Left lung (tissue), 10 donors: Measurements from ENCODE around the gene TNFRSF18. TPM values are rescaled to one million over a fixed set of nuclear protein-coding genes. Genes with fewer than 3 reads are reported as not detected.

Experiments
- ATAC-seq: fragments of 200-7000 bp; cut with Tn5 transposase; one replicate; pipeline ENCODE4 v1.9.1; 2020; ENCODE audit warnings: moderate library complexity
- DNase-seq, 4 donors: peaks; one replicate each; pipeline ENCODE4 v3.0.0-alpha.2; 2013 to 2020
- H3K27ac ChIP-seq, 2 donors: fragments of 200-600 bp; sonication (generic) in 1 of 2; one replicate each; pipeline versions ENCODE4 v1.5.0 to v1.8.0; 2020 to 2021
- H3K27me3 ChIP-seq, 2 donors: fragments of 200-600 bp; sonication (generic) in 1 of 2; one replicate each; pipeline versions ENCODE4 v1.5.0 to v1.8.0; 2020 to 2021
- H3K36me3 ChIP-seq, 2 donors: fragments of 200-600 bp; sonication (generic) in 1 of 2; one replicate each; pipeline versions ENCODE4 v1.5.0 to v1.8.0; 2020 to 2021
- H3K4me1 ChIP-seq, 2 donors: fragments of 200-600 bp; one replicate each; pipeline ENCODE4 v1.8.0; 2021
- H3K4me3 ChIP-seq, 2 donors: fragments of 200-600 bp; sonication (generic) in 1 of 2; one replicate each; pipeline versions ENCODE4 v1.5.0 to v1.8.0; 2020 to 2021; ENCODE audit warnings: mild to moderate bottlenecking in 1 of 2
- H3K9me3 ChIP-seq, 2 donors: fragments of 200-600 bp; sonication (generic) in 1 of 2; one replicate each; pipeline versions ENCODE4 v1.5.0 to v1.8.0; 2020 to 2021
- intact Hi-C, 2 donors: fragments of 100-400 bp; cut with DNase I; formaldehyde crosslinking; loops; one replicate each; pipeline versions ENCODE4 v1.11.2 to v1.14.2; 2022
- polyA plus RNA-seq, 6 donors: library from polyadenylated mRNA; unstranded; fragments of 120-200 nt; gene quantifications; one replicate each; pipeline ENCODE4 v1.2.1, GENCODE V29; 2013; ENCODE audit not compliant: insufficient read length in 6 of 6
- total RNA-seq, 2 donors: library from RNA; stranded (reverse); fragmentation: NEBNext Ultra II Directional; extraction: Animal tissue kit (Norgen Biotek cat#: 25700); gene quantifications; one replicate each; pipeline ENCODE4 v1.2.1, GENCODE V29; 2021
- TF ChIP-seq, protein P1 (sequence below), 2 donors: fragments of 200-600 bp; sonication (generic) in 1 of 2; IDR thresholded peaks; one replicate each; pipeline versions ENCODE4 v1.5.0 to v1.8.0; 2021; ENCODE audit warnings: antibody characterized with exemption in 2 of 2
- donor health status: DM: no; HTN: yes; CAD: no.
- donor health status: DM: no; HTN: no; CAD: no.

TNFRSF18 gene
- total and polyA plus RNA-seq, 8 donors, result 0.38 to 1.3 (median 0.62) TPM

DNA sequence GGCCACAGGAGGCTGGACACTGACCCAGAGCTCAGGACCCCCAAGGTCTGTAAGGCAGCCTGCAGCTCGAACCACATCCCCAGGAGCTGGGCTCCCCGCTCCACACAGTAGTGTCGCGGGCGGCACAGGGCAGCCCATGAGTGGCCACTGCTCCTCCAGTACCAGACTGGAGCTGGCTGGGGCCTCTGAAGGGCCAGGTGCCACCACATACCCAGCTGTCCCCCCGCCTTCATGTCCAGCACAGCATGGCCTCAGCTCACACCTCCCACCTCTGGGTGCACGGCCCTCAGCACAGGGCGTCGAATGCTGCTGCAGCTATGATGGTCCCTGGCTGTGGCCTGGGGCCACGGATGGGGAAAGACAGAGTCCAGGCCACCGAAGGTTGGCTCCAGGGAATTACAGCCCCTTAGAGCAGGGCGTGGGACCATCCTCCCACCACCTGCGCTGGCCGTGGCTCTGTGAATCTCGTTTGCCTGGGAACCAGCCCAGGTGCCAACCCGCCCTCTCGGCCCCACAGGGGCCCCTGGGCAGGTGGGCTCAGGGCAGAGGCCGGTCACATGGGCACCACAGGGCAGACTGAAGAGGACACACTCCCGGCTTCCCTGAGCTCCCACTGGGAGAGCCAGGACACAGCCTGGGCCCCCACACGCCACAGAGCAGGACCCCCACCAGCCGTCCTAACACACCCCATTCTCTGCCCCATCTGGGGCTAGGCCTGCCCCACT, 9.7 kb upstream of the TNFRSF18 start:
- Histone ChIP-seq H3K9me3 (no peaks in the 10 kb centered on the region), H3K4me3 (no peak overlapping the region), H3K27me3 (peaks cover 0 to 26% of the 10 kb centered on the region in 2 donors), H3K4me1 (peaks cover 0 to 40% of the 10 kb centered on the region in 2 donors), H3K36me3 (peaks cover 0 to 59% of the 10 kb centered on the region in 2 donors), H3K27ac (peak overlapping the region in 1 of 2 donors; percentile 28)
- TF ChIP-seq, protein P1, sequence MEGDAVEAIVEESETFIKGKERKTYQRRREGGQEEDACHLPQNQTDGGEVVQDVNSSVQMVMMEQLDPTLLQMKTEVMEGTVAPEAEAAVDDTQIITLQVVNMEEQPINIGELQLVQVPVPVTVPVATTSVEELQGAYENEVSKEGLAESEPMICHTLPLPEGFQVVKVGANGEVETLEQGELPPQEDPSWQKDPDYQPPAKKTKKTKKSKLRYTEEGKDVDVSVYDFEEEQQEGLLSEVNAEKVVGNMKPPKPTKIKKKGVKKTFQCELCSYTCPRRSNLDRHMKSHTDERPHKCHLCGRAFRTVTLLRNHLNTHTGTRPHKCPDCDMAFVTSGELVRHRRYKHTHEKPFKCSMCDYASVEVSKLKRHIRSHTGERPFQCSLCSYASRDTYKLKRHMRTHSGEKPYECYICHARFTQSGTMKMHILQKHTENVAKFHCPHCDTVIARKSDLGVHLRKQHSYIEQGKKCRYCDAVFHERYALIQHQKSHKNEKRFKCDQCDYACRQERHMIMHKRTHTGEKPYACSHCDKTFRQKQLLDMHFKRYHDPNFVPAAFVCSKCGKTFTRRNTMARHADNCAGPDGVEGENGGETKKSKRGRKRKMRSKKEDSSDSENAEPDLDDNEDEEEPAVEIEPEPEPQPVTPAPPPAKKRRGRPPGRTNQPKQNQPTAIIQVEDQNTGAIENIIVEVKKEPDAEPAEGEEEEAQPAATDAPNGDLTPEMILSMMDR (IDR thresholded peaks at IDR 0.05), result no peak
- DNase-seq, result peak in 1 of 4 donors; percentile 65
- intact Hi-C loops, result no loop called here
- no peak for ATAC-seq

DNA sequence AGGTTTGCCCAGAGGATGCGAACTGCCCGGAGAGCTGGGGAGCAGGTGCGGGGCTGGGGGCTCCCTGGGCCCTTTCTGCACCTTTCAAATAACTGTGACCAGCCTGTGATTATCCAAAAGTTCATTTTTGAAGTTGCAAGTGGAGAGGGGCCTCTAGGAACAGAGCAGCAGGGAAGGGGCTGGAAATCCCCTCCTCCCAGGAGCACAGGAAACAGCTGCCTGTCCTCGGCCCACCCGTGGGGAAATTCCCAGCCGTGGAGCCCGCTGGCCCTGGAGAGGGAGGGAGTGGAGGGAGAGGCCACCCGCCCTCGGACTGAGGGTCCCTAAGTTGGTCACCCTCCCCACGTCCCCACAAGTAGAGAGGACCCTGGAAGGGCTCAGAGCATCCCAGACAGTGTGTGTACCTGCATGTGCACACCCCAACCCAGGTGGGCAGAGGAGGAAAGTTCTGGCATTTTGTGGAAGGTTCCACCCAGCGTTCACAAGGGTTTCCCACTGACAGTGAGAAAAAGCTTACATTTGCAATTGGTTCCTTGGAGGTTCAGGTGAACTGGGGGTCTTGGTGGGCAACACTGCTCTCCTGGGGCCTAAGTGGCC, 8.8 kb upstream of the TNFRSF18 start:
- H3K27ac ChIP-seq, result peak overlapping the region in 1 of 2 donors; percentile 28

DNA sequence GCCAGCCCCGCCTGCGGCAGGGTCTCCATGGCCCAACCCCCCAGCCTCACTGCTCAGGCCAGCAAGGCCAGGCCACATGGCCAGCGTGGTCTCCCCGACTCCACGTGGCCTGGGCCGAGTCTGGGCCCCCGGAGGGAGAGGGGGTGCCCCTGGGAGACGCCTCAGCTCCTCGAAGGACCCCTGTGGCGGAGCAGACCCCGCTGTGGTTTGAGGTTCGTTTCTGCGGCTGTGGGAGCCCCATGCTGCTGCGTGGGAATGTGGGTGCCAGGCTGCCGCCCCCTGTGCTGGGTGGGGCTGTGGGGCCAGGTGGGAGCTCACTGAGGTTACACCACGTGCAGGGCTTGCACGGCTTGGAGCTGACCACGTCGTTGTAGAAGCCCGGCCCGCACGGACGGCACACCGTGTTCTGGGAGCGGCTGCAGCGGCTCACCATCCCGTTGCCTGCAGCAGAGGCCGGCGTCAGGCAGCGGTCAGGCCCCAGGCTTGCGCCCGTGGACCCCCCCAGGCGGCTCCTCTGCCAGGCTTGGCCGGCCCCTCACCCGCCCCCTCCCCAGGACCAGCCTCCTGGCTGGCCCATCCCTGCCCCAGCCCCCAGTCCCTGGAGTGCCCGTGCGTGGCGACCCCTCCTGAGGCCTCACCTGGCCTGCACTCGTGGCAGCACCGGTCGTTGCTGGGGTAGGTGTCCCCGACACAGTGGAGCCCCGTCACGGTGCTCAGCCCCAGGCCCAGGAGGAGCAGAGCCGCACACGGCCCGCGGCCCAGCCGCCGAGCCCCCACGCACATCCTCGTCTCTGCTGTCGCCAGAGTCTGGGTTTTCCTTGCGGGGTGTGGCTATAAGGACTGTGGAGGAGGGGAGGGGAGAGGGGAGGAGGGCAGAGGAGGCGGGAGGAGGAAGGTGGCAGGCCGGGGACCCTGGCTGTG, 7.2 kb upstream of the TNFRSF18 start, which contains the start of gene TNFRSF4:
Gene TNFRSF4, minus strand, starts transcription at position 809 of the 921 bp plus-strand sequence. Its CDS starts 26 bp downstream, at position 783.
- Histone ChIP-seq H3K36me3 (peaks cover 0 to 35% of the 10 kb centered on the region in 2 donors), H3K27me3 (peaks cover 0 to 37% of the 10 kb centered on the region in 2 donors), H3K4me3 (peak within 1 kb of the TSS in 1 of 2 donors; percentile 32), H3K9me3 (no peaks in the 10 kb centered on the region), H3K4me1 (peaks cover 0 to 47% of the 10 kb centered on the region in 2 donors), H3K27ac (peak within 1 kb of the TSS in 1 of 2 donors; percentile 63)
- intact Hi-C loops, result no loop called here
- peak; percentile 7 for ATAC-seq
- TF ChIP-seq, protein P1 (IDR thresholded peaks at IDR 0.05), result no peak
- peak in 1 of 4 donors; percentile 81 for DNase-seq

More for the DNA sequence above, 8.8 kb upstream of the TNFRSF18 start:
- Histone ChIP-seq H3K4me3 (no peak overlapping the region), H3K27me3 (peaks cover 0 to 26% of the 10 kb centered on the region in 2 donors), H3K4me1 (peaks cover 0 to 40% of the 10 kb centered on the region in 2 donors), H3K36me3 (peaks cover 0 to 51% of the 10 kb centered on the region in 2 donors), H3K9me3 (no peaks in the 10 kb centered on the region)
- intact Hi-C loops, result no loop called here
- DNase-seq (peak in 1 of 4 donors; percentile 68), ATAC-seq (no peak)
- TF ChIP-seq, protein P1 (IDR thresholded peaks at IDR 0.05), result no peak

DNA sequence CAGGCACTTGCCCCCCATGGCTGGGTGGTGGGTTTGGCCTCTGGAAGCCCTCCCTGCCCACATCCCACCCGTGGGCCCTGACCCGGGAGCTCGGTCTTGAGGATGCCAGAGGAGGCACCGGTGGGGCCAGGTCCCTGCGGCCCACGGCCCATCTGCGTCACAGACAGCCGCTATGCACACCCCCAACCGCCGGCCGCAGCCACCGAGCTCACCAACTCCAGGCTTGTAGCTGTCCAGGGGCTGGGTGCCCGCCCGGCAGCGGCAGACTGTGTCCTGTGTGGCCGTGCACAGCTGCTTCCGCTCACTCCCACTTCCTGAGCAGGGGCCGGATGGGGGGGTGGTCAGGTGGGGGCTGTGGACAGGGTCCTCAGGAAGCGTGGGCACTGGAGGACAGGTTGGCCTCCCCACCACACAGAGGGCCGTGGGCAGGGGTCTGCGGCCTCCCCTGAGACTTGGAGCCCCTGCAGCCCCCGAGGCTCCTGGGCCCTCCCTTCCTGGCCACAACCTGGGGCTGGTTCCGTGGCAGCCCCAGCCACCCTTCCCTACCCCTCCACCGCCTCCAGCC, 6.5 kb upstream of the TNFRSF18 start:
- intact Hi-C loops, result no loop called here
- peak; percentile 40 for ATAC-seq
- H3K4me3 ChIP-seq, result peak overlapping the region; percentile 7 to 32
- H3K4me1 ChIP-seq, result peaks cover 4 to 54% of the 10 kb centered on the region in 2 donors
- TF ChIP-seq, protein P1 (IDR thresholded peaks at IDR 0.05), result no peak
- H3K27ac ChIP-seq, result peak overlapping the region in 1 of 2 donors; percentile 63
- peaks cover 0 to 44% of the 10 kb centered on the region in 2 donors for H3K27me3 ChIP-seq
- no peaks in the 10 kb centered on the region for H3K9me3 ChIP-seq
- peak in 2 of 4 donors; percentile 33 to 84 for DNase-seq
- H3K36me3 ChIP-seq, result peaks cover 0 to 27% of the 10 kb centered on the region in 2 donors
